ENCODE results near the gene LPCAT4.
"Not testable (repeated sequence)": the region's sequence is repeated elsewhere in the genome, so short reads cannot be mapped to it uniquely, and the experiment has no call there.

LPCAT4 gene

DNA sequence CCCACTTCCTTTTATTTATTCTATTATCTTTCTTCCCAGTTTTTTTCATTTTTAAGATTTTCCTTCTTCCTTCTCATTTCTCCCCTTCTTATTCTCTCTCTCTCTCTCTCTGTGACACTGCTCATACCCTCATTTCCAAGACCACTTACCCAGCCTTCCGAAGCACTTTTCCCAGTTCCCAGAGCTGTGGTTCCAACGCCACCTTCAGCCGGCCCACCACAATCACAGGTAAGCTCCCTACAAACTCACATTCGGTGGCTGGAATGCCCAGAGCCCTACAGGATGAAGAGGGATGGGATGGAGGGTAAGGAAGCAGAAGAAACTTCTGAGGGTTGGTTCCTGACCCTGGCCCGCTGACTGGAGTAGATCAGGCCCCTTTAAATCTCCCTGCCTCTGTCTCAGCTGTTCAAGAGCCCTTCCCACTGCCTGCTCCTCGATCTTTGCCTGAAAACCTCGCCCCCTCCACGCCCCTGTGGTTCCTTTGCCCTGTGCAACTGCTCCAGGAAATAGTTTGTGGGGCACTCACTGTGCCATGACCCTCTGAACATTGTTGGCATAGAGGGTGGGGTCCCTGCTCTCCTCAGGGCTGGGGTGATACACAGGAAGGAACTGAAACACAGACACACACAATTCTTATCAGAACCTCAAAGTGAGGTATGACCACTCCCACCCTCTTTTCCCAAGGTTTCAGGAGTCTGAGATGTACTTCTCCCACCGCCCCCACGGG lies 4.8 kb downstream of the LPCAT4 start:
- DNase-seq: no peak
- ATAC-seq: no peak

DNA sequence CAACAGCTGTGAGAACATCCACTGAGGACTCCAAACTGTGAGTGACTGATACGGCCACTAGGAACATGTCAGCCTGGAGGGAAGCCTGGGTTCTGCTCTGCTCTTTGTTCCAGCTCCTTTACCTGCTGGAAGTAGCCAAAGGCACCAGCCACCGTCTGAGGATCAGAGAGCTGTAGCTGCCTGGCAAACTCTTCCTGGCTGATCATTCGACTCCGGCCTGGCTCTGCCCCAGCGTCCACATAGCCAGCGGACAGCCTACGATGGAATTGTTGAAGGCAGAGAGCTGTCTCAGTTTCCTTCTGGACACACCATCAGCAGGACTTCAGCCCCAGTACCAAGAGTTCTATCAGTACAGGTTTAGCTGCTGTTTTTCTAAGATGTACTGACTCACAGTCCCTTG lies 5.7 kb downstream of the LPCAT4 start:
- ATAC-seq (no peak), DNase-seq (no peak)

DNA sequence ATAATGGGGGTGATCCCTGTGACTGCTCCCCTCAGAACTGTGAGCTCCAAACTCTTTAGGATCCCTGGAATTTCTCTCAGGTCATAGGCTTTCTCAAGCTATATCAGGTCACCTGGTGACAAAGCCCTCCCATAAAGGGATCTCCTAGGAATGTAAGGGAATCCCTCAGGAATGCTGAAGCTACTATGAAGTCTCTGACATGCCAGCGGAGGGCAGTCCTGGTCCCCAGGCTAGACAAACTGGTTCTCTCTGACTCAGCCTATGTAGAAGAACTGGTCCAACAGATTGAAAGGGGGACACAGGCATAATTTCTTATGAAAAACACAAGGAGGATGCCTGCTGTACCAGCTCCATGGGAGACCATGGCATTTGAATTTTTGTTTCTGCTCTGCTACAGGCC lies 6.7 kb downstream of the LPCAT4 start:
- DNase-seq (no peak), ATAC-seq (no peak)

DNA sequence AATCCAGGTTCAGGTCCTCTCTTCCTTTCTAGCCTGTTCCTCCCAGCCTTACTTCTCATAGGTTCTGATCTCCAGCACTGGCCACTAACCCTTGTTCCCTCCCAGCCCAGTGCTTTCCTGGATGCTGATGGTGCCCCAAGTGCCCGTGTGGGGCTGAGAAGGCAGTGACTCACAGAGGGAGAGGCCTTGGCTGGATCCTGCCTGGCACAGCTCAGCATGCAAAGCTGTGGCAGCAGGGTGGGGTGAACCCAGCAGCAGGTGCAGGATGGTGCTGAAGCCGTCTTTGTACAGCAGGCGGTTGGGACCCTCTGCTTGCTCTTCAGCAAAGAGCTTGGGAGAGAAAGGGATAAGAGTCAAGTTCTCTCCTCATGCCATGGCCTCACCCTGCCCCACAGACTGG lies 7.6 kb downstream of the LPCAT4 start:
- DNase-seq: no peak
- no peak for ATAC-seq

DNA sequence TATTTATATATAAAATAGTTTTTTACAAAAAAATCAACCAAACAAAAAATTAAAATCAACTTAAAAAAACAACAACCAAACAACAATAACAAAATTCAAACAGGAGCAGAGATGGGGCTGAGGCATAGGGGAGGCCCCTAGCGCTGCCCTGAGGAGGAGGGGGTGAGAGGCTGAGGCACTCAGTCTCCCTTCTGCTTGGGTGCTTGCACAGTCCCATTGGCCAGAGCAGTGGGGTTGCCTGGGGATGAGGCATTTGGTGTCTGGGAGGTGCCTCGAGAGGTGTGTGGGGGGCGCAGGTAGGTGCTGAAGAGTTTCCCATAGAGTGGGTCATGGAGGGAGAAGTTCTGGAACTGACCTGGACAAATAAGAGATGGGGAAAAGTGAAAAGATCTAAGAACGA lies 8.0 kb downstream of the LPCAT4 start:
- DNase-seq (no peak), ATAC-seq (no peak)

DNA sequence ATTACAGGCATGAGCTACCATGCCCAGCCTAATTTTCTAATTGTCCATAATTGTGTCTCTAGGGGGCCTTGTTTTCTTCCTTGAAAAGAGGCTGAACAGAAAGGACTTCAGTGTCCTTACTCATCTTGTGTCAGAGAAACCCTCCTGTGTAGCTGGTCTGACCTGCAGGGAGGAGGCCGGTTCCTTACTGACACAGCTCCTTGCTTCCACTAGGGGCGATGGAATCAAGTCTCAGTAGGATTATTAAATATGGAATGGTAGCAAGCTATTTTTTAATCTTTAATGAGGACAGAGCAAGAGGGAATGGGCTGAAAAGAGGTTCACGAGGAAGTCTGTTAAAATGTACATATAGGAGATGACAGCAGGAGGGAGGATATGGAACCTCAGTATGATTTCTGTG lies 8.6 kb downstream of the LPCAT4 start:
- ATAC-seq (no peak), DNase-seq (no peak)

DNA sequence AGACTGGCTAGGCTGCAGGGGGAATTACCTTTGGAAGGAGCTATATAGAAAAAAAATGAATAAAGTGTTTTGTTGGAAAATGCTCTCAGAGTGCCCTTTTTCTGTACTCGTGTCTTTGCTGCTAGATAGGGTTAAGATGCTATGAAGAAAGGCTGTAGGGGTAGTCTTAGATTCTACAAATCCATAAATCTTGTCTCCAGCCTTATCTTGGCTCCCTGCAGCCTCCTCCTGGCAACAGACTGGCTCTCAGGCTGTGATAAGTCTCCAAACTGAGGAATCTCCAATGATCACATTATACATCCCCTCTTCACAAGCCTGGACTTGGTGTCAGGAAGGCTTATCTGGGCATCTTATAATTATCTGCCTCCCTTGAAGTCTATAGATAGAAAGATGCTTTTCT lies 9.3 kb downstream of the LPCAT4 start:
- no peak for ATAC-seq
- no peak for DNase-seq

- DNase-seq: no peak
- ATAC-seq: no peak
These were observed 11.8 kb downstream of the LPCAT4 start for GRCh38 chr15:34355241-34355640.

DNA sequence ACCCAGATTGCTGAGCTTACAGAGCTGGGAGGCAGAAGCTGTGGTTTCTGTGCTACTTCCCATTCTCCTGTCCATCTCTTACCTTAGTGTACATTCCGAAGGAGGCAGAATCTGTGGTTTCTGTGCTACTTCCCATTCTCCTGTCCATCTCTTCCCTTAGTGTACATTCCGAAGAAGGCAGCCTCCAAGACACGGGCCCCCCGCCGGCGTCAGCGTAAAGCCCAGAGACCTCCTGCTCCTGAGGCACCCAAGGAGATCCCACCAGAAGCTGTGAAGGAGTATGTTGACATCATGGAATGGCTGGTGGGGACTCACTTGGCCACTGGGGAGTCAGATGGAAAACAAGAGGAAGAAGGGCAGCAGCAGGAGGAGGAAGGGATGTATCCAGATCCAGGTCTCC lies 12.7 kb downstream of the LPCAT4 start:
- no peak for DNase-seq
- ATAC-seq: no peak

DNA sequence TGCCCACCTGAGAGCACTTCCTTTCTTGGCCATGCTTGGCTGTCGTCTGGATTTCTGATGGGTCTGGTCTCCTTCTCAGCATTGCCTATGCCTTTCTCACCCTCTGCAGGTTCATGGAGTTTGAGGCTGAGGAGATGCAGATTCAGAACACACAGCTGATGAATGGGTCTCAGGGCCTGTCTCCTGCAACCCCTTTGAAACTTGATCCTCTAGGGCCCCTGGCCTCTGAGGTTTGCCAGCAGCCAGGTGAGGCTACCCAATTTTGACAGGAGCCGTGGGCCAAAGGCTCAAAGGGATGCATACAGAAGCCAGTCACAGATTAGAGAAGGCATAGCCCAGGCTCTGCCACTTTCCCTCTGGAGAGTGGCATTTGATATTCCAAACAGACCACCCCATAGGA lies 13.4 kb downstream of the LPCAT4 start:
- ATAC-seq (no peak), DNase-seq (no peak)

- not testable (repeated sequence) for ATAC-seq, DNase-seq
These were observed 14.0 kb downstream of the LPCAT4 start for GRCh38 chr15:34352996-34353395.

DNA sequence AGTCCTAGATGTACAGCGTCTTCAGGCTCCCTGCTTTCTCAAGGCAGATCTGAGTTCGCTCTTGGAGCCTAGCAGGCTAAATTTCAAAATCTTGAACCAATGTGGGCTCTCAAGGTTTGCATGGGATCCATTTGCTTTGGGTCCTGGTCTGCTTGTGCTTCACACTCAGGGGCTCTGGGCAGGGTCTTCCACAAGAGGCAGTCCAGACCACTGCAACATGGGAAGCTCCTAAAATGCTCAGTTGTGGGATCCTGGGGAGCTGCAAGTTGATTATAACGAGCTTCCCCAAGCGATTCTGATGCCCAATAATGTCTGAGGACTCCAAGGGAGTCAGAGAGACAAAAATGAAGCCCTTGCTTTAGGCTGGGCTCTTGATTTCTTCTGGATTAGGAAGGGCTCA lies 17.2 kb downstream of the LPCAT4 start:
- ATAC-seq: no peak

DNA sequence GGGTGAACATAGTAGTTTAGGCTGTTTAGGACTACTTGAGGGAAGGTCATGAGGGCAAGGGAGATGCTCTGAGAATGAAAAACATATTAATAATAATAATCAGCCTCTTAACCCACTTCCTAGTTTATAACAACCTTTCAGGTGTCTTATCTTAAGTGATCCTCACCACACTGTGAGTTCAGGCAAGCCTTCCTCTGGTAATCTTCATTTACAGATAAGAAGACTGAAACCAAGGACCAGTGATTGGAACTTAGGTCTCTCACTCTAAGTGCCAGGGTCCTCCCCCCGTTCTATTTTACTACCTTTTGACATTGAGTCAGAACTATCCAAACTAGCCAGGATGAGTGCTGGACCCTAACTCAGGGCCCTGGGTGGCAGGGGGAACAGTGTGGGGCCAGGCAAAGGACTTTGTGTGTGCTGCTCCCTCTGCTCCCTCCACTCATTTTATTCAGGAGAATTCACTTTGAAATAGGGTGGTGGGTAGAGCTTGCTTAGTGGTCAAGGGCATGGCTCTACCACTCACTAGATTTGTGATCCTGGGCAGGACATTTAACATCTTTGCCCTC lies 18.2 kb downstream of the LPCAT4 start:
- DNase-seq (no peak), ATAC-seq (no peak)

More for the DNA sequence above, 17.2 kb downstream of the LPCAT4 start:
- no peak for DNase-seq

DNA sequence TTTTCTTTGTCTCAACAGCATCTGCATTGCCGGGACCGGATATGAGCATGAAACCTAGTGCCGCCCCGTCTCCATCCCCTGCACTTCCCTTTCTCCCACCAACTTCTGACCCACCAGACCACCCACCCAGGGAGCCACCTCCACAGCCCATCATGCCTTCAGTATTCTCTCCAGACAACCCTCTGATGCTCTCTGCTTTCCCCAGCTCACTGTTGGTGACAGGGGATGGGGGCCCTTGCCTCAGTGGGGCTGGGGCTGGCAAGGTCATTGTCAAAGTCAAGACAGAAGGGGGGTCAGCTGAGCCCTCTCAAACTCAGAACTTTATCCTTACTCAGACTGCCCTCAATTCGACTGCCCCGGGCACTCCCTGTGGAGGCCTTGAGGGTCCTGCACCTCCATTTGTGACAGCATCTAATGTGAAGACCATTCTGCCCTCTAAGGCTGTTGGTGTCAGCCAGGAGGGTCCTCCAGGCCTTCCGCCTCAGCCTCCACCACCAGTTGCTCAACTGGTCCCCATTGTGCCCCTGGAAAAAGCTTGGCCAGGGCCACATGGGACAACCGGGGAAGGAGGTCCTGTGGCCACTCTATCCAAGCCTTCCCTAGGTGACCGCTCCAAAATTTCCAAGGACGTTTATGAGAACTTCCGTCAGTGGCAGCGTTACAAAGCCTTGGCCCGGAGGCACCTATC lies 18.9 kb downstream of the LPCAT4 start:
- DNase-seq (no peak), ATAC-seq (no peak)

DNA sequence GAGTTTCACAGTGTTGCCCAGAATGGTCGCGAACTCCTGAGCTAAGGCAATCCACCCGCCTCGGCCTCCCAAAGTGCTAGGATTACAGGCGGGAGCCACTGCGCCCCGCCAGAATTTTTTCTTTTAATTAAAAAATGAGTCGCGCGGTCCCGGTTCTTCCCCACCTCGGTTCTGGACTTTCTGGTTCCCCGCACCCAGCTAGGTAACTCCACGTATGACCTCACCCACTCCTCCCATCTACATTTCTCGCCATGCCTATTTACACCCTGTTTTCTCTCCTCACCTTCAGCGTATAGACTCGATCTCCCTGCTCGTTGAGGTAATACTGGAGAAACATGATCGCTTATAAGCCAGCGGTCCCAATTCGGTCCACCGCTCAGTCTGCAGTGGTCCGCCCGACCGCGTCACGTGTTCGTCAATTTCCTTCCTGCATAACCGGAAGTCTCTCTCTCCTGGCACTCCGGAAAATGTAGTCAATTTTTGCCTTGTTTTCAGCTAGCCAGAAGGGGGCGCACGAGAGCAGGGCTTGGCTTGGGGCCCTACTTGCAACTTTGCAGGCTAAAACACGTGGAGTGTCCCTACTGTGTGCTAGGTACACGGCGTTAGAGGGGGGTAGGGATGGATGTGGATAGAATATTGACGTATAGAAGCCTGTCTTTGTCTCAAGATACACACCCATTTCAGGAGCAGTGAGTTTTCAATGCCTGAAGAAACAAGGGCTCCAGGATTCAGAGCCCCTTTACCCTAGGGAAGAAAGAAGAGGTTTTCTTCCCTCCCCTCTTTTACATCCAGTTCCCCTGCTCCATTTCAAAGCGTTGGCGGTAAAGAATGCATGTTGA lies 24.0 kb downstream of the LPCAT4 start, which contains the start of the genes NOP10 and NUTM1:
NOP10 (minus strand) TSS at position 400 of the 839 bp plus-strand sequence; CDS start at position 337, 63 bp downstream.
NUTM1 (plus strand) TSS at position 579 of the 839 bp plus-strand sequence. CDS start 382 bp downstream, outside the sequence.
- ATAC-seq (peak; percentile 93), DNase-seq (peak; percentile 98)

GRCh38 chr15:34342213-34342736 lies 24.7 kb downstream of the LPCAT4 start:
- not testable (repeated sequence) for DNase-seq, ATAC-seq

DNA sequence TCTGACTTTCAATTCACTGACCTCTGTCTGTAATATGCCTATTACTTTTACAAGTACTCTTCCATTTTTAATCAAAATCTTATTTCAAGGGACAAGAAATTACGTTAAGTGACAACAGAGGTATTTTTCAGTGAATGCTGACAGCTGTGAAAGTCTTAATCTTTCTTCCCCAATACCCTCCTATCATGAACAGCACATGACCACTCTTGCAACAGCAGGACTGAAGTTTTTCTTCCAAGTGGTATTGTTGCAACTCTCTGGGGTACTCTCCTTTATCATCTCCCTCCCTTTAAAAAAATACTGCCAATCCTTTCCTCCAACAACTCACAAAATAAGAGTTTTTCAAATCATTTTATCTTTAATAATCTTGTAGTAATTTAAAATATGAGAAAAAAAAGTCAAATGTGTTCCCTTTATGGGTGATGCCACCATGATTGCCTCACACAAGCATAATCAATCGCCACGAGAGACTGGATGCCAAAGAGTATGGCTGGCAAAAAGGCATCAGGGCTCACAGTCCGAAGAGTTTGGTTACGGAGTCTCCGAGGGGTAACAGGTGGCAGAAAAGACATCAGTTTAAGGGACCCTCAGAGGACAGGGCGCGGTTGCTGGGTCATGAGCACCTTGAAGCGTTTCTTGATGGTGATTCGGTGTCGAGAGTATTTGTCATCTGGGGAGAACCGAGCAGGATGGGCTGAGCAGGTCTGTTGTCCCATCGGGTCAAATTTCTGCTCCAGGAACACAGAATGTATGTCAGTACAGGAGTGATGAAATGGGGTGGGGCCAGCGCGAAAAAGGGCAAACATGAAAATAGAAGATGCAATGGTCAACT lies 25.4 kb downstream of the LPCAT4 start:
- DNase-seq: no peak
- no peak for ATAC-seq

GRCh38 chr15:34339946-34340345 lies 27.1 kb downstream of the LPCAT4 start:
- ATAC-seq (no peak), DNase-seq (no peak)

DNA sequence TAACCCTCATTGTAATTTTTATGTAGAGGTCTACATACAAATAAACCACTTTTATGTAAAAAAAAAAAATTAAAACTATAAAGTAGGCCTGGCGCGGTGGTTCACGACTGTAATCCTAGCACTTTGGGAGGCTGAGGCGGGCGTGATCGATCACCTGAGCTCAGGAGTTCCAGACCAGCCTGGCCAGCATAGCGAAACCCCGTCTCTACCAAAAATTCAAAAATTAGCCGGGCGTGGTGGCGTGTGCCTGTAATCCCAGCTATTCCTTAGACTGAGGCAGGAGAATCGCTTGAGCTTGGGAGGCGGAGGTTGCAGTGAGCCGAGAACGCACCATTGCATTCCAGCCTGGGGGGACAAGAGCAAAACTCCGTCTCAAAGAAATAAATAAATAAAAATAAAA lies 28.6 kb downstream of the LPCAT4 start:
- ATAC-seq: no peak
- no peak for DNase-seq

DNA sequence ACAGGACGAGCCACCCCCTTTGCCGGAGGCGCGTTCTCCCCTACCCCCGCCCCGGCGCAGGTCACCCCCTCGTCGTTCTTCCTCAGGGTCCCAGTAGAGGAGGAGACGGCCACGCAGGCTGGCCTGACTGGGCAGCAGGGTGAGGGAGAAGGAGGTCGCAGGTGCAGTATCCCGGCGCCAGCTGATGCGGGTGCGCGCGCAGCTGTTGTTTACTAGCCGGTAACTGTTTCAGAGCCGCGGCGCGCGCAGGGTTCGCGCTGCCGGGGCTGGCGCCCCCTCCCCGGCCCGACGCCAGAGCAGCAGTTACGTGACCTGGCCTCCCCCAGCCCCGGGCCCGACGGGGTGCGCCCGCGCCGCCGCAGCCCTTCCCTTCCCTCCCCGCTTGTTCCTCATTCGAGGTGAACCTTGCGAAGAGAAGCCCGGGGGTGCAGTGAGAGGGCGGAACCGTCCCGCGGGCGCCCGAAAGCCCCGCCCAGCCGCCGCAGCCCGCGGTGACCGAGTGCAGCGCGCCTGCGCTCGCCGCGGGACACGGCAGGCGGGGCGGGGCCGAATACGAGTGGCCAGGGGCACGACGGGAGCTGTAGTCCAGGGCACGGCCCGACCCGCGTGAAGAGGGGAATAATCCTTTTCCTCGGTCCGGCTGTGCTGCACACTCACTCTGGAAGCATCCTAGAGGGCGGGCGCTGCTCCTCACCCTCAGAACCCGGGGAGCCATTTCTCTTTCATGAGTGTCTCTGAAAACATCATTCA lies 29.3 kb downstream of the LPCAT4 start, which contains the start of gene SLC12A6:
SLC12A6 (minus strand) TSS at position 225 of the 750 bp plus-strand sequence. CDS start 1,101 bp downstream, outside the sequence.
- peak; percentile 80 for ATAC-seq
- peak; percentile 95 for DNase-seq

Measured in stimulated activated naive CD8-positive, alpha-beta T cell treated with anti-CD3 and anti-CD28 coated beads, Interleukin-15, Interleukin-2, amounts not matched to agents 100 U/mL and 50 U/mL, for 24 hours (primary cell).